Thoracic aorta (tissue), 2 donors: ENCODE data around the gene APH1B. TPM values are rescaled to one million over a fixed set of nuclear protein-coding genes. Genes with fewer than 3 reads are reported as not detected.

Experiments
- ATAC-seq: fragments of 150-250 bp; one replicate; pipeline ENCODE4 v1.8.0; 2017; ENCODE audit warnings: low read depth; ENCODE audit not compliant: insufficient number of reproducible peaks, low FRiP score
- DNase-seq: peaks from one replicate; pipeline ENCODE4 v3.0.0-alpha.2; 2020; ENCODE audit warnings: low spot score
- H3K27ac ChIP-seq, 2 donors: fragments of 200-600 bp; sonication (generic); 1 replicate in 1 of 2; 2 replicates in 1 of 2; pipeline ENCODE4 v1.5.1; 2016; ENCODE audit warnings: mild to moderate bottlenecking in 2 of 2, moderate library complexity in 2 of 2
- H3K27me3 ChIP-seq: fragments of 200-600 bp; sonication (generic); replicated peaks from 2 replicates; pipeline ENCODE4 v1.6.0; 2016; ENCODE audit warnings: mild to moderate bottlenecking; ENCODE audit not compliant: insufficient read depth
- H3K36me3 ChIP-seq: fragments of 200-600 bp; sonication (generic); one replicate; pipeline ENCODE4 v1.5.1; 2016
- H3K4me1 ChIP-seq, 2 donors: fragments of 200-600 bp; sonication (generic); 1 replicate in 1 of 2; 2 replicates in 1 of 2; pipeline versions ENCODE4 v1.5.1 to v1.6.0; 2016; ENCODE audit warnings: low read depth in 2 of 2, mild to moderate bottlenecking in 1 of 2; ENCODE audit not compliant: control insufficient read depth in 1 of 2
- H3K4me3 ChIP-seq: fragments of 200-600 bp; sonication (generic); 2 replicates; pipeline ENCODE4 v1.5.1; 2016; ENCODE audit warnings: mild to moderate bottlenecking
- H3K9me3 ChIP-seq: fragments of 200-600 bp; sonication (generic); 2 replicates; pipeline ENCODE4 v1.5.1; 2016
- total RNA-seq, 2 donors: library from RNA; depleted of rRNA; stranded (reverse); fragments of >200 nt; gene quantifications; one replicate each; pipeline versions ENCODE4 v1.1.0 to v1.2.3, GENCODE V29; 2016
- TF ChIP-seq, protein P1 (sequence below): fragments of 200-600 bp; sonication (generic); IDR thresholded peaks from one replicate; pipeline ENCODE4 v1.5.1; 2019; ENCODE audit warnings: antibody characterized with exemption

Gene APH1B
- total RNA-seq, 2 donors from 2014 or later: 16.2 to 22.2 TPM

DNA sequence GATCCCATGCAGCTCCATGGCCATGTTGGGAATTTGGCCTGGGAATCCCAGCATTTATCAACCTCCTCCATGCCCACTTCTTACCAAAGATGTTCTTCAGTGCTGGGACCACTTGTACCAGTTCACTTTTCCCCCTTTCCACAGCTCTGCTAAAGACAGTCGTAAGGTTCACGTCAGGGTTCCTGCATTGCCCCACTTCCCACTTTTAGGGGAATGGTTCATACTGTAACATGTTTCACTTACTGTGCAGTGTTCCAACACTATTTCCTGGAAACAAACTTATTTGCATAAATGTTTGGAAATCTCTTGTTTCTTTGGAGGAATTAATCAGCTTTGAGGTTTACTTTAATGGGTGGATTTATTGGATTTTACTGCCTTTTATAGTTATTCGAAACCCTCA lies 17.0 kb downstream of the APH1B start:
- Histone ChIP-seq H3K9me3 (no peaks in the 10 kb centered on the region), H3K27ac (no peak overlapping the region), H3K27me3 (no peaks in the 10 kb centered on the region), H3K4me1 (peaks cover 20 to 25% of the 10 kb centered on the region in 2 donors), H3K4me3 (no peak overlapping the region), H3K36me3 (no peaks in the 10 kb centered on the region)
- ATAC-seq (no peak), DNase-seq (no peak)
- TF ChIP-seq, protein P1, sequence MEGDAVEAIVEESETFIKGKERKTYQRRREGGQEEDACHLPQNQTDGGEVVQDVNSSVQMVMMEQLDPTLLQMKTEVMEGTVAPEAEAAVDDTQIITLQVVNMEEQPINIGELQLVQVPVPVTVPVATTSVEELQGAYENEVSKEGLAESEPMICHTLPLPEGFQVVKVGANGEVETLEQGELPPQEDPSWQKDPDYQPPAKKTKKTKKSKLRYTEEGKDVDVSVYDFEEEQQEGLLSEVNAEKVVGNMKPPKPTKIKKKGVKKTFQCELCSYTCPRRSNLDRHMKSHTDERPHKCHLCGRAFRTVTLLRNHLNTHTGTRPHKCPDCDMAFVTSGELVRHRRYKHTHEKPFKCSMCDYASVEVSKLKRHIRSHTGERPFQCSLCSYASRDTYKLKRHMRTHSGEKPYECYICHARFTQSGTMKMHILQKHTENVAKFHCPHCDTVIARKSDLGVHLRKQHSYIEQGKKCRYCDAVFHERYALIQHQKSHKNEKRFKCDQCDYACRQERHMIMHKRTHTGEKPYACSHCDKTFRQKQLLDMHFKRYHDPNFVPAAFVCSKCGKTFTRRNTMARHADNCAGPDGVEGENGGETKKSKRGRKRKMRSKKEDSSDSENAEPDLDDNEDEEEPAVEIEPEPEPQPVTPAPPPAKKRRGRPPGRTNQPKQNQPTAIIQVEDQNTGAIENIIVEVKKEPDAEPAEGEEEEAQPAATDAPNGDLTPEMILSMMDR: no peak

DNA sequence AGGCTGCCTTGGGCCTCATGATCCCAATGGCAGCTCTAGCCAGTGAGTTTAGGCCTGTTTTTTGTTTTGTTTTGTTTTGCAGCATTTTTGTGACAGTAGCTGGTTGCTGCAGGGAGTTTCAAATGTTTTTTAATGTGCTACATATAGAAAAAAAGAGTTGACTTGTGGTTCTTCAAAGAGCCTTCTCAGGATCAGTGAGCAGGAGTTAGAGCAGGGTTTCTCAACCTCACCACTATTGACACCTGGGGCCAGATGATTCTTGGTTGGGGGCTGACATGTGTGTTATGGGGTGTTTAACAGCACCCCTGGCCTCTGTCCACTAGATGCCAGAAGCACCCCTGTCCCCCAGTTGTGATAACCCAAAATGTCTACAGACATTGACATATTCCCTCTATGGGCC lies 17.9 kb downstream of the APH1B start:
- DNase-seq: no peak
- Histone ChIP-seq H3K4me3 (no peak overlapping the region), H3K9me3 (no peaks in the 10 kb centered on the region), H3K27ac (no peak overlapping the region), H3K36me3 (no peaks in the 10 kb centered on the region), H3K27me3 (no peaks in the 10 kb centered on the region), H3K4me1 (peaks cover 20 to 25% of the 10 kb centered on the region in 2 donors)
- TF ChIP-seq, protein P1: no peak
- no peak for ATAC-seq

DNA sequence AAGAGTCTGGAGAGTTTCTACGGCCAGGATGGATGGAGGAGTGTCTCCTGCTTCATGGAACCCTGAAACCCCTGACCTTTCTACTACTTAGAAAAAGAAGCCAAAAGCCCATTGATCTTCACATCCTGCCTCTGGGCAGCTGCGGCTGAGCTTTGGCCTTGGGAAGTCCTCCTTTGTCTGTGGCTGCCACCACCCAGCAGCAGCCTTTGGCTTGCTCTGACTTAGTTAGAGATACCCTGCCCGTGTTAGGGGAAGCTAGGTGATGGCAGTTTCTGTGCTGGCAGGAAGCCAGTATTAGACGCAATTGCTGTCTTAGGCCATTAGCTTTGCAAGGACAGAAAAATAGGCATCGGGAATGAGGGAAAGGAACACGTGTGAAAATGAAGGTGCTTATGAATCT lies 18.8 kb downstream of the APH1B start:
- DNase-seq (no peak), ATAC-seq (no peak)
- H3K27ac ChIP-seq: no peak overlapping the region
- TF ChIP-seq, protein P1: no peak
- no peaks in the 10 kb centered on the region for H3K9me3 ChIP-seq
- no peak overlapping the region for H3K4me3 ChIP-seq
- H3K27me3 ChIP-seq: no peaks in the 10 kb centered on the region
- peaks cover 12 to 16% of the 10 kb centered on the region in 2 donors for H3K4me1 ChIP-seq
- H3K36me3 ChIP-seq: no peaks in the 10 kb centered on the region

DNA sequence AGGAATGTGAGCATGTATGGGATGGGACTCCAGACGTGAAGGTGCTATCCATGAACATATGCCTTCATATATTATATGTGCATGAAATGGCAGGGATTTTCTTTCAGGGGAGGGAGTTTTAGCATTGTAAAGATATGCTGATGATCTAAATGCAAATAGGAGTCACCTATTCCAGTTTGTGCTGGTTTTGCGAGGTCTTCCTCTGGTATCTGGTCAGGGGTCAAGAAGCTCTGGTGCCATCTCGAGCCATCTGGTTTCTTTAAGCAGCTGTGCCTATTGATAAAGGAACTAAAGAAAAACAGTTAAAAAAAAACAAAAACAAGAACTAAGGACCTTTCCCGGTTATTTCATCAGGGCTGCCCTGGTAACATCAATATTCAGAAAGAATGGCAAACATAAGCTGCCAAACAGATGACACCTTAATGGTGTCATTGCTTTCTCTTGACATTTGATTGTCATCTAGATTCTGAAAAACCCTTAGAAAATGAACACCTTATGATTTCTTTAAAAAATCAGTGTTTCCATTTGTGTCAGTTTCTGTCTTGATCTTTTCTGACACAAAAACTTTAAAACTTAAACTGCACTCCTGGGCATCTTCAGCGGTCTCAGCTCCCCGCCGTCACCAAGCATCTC lies 22.7 kb downstream of the APH1B start:
- no peaks in the 10 kb centered on the region for H3K9me3 ChIP-seq
- H3K4me1 ChIP-seq: no peaks in the 10 kb centered on the region
- TF ChIP-seq, protein P1: no peak
- no peaks in the 10 kb centered on the region for H3K27me3 ChIP-seq
- H3K4me3 ChIP-seq: no peak overlapping the region
- DNase-seq (no peak), ATAC-seq (no peak)
- H3K36me3 ChIP-seq: peaks cover 13% of the 10 kb centered on the region
- H3K27ac ChIP-seq: no peak overlapping the region

DNA sequence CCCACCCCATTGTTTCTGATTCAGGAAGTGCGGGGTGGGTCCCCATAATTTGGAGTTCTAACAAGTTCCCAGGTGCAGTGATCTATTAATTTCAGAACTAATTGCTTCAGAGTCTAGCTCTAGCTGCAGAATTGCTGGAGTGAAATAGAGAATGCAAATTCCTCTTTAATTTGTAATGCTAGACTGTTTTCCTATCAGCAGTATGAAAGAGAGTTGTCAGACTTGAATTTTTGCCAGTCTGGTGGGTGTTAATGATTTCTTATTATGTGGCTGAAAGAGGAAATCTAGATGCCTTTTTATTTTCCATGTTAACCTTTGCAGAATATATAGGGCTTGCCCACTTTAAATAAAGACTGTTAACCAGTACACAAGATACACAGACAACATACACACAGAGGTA lies 23.7 kb downstream of the APH1B start:
- Histone ChIP-seq H3K4me1 (no peaks in the 10 kb centered on the region), H3K36me3 (peaks cover 23% of the 10 kb centered on the region), H3K9me3 (no peaks in the 10 kb centered on the region), H3K4me3 (no peak overlapping the region), H3K27me3 (no peaks in the 10 kb centered on the region), H3K27ac (no peak overlapping the region)
- TF ChIP-seq, protein P1: no peak
- DNase-seq (no peak), ATAC-seq (no peak)
